Activated gamma-delta T cell treated with anti-CD3 and anti-CD28 coated beads, Interleukin-2, amount 50 U/mL, for 16 hours (primary cell): ENCODE measurements around the gene PARP14.

Source experiments
- DNase-seq: peaks from one replicate; pipeline ENCODE4 v3.0.0-alpha.2; 2020; ENCODE audit warnings: low read depth

The PARP14 gene

DNA sequence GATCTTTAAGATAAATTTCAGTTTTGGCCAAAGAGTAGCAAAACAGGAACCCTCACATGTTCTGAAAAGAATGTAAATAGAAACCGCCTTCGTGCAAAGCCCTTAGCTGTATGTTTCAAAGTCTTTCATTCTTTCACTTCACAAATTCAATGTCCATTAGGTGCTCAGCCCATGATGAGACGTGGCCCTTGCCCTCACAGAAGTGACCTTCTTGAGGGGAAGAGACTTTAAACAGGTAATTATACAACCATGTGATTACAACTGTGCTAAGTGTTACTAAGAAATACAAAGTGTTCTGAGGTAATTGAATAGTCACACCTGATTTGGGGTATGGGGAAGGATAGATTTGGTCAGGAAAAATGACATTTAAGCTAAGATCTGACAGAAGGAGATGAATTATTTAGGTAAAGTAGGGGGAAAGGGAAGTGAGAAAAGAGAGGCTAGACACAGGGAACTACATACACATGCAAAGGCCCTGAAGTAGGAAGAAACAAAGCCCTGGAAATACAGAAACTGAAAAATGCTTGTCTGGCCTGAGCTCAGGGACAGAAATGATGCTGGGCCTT, 93.4 kb downstream of the PARP14 start:
- DNase-seq, result no peak

DNA sequence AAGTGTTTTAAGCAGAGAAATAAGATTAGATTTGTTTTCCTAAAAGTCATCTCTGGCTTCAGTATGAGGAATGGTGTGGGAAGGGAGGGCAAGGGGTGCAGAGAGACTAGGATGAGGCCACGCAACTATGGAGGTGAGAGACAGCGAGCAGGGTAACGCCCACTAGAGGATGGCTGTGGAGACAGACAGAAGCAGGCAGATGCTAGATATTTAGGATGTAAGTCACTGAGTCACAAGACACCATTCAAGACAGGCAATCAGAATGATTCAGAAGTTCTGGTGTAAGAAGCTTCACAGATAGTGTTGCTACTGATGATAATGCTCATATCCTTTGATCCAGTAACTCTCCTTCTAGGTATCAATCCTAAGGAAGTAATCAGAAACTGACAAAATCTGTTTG, 93.9 kb downstream of the PARP14 start:
- no peak for DNase-seq

DNA sequence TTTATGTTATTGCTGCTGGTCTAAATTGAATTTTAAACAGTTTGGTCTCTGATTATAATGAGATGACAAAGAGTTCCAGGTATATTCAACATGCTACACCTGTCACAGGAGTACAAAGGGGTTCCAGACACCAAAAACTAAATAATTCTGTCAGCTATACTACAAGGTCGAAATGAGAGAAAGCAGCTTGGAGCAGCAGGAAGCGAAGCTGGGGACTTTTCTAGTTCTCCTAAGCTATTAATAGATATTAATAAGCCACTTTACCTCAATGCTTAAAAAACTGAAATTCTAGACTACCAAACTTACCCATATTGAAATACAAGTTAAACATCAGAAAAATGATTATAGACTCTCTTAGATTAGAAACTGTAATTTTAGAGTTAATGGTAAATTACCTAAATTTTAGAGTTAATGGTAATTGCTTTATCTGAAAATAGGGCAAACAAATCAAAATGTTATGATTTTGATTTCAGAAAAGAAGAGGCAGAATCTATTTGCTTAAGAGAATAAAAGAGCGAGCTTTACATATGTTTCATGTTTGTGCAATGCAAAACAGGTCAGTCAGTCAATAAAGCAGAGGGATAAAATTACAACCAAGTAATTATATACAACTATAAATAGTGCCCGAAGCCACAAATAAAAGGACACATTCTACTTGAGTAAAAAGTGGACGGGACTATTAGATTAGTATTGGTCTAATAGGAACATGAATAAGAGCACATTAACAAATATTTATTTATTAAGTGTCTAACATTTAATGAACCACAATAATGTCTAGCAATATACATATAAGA, 96.2 kb downstream of the PARP14 start:
- no peak for DNase-seq

DNA sequence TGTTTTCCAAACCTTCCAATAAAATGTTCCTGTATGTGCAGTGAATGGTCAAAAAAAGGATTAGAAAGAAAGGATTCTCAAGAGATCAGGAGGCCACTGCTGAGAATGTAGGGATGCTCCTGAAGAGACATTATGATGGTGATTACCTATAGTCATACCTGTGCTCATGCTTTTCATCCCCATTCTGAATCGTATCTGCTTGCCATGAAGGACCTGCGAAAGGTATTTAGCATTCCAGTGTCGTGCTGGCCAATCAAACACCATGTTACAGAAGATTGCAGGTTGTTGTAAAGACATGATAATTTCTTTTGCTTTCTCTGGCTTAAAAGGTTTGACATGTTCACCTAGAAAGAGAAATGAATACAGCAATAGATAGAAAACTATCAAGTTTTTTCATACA, 96.9 kb downstream of the PARP14 start:
- DNase-seq, result no peak
